GM12873 (cell line): ENCODE results near the gene MDH1B.

Experiments used
- TF ChIP-seq, protein P1 (sequence below): IDR thresholded peaks from 2 replicates; pipeline ENCODE4 v1.5.1; 2012; ENCODE audit warnings: low read depth, mild to moderate bottlenecking, moderate library complexity, low read length, control low read depth; ENCODE audit not compliant: insufficient read depth; ENCODE audit errors: missing control alignments

Gene MDH1B

GRCh38 chr2:206721256-206721920 lies 43.7 kb downstream of the MDH1B start:
- TF ChIP-seq, protein P1, sequence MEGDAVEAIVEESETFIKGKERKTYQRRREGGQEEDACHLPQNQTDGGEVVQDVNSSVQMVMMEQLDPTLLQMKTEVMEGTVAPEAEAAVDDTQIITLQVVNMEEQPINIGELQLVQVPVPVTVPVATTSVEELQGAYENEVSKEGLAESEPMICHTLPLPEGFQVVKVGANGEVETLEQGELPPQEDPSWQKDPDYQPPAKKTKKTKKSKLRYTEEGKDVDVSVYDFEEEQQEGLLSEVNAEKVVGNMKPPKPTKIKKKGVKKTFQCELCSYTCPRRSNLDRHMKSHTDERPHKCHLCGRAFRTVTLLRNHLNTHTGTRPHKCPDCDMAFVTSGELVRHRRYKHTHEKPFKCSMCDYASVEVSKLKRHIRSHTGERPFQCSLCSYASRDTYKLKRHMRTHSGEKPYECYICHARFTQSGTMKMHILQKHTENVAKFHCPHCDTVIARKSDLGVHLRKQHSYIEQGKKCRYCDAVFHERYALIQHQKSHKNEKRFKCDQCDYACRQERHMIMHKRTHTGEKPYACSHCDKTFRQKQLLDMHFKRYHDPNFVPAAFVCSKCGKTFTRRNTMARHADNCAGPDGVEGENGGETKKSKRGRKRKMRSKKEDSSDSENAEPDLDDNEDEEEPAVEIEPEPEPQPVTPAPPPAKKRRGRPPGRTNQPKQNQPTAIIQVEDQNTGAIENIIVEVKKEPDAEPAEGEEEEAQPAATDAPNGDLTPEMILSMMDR: no peak

DNA sequence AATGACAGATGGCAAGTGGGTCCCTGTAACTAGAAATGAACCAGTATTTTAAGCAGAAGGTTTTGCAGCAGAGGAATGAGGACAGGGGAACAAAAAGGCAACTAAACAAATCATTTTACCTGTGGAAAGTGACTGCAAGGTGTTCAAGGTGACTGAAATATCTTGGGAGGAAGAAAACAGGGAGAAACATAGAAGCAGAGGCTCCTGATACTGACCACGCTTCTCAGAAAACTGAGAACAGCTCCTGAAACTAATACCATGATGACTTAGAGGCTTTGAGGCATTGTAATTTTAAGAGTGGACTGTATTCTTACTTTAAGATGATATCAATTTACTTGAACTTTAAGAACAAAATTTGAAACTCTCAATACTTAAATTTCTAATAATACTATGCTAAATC lies 46.8 kb downstream of the MDH1B start, which contains the start of gene DYTN:
Gene DYTN (minus strand): TSS at position 101 of the 400 bp plus-strand sequence. CDS start 117 bp downstream, outside the sequence.
- TF ChIP-seq, protein P1: no peak

DNA sequence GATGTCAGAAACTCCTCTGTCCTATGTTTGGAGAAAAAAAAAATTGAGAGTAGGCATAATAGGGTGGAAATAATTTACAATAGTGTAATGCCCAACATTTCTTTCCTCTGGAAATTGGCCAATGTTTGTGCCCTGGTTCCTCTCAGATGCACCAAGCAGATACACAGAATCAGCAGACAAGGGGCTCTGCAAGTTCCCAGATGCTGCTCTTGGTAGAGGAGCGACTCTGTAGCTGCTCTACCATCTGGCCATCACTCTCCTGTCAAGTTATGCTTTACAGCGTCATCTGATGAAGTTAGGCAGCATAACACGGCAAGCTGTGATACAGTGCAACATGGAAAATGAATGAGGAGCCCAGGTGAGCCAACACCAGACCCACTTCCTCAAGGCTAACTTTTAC lies 48.5 kb downstream of the MDH1B start:
- TF ChIP-seq, protein P1: no peak

DNA sequence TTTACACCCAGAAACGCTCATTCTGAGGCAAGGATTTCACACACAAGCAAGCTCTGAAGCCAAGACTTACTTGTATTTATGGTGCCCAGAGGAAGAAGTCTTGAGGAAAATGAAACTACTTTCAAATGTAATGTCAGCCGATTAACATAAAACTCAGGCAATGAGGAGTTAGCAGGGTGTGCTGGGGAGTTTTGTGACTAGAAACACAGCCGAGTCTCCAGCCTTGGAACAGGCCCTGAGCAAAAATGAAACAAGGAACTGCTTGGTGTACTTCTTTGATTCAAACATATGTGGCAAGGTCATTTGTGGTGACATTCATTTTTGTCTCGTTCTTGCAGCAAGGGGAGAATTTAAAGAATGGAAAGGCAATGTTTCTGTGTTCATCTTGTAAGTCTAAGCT lies 51.4 kb downstream of the MDH1B start:
- TF ChIP-seq, protein P1: no peak

- TF ChIP-seq, protein P1: no peak
Observed at GRCh38 chr2:206708286-206708685, 56.8 kb downstream of the MDH1B start.

DNA sequence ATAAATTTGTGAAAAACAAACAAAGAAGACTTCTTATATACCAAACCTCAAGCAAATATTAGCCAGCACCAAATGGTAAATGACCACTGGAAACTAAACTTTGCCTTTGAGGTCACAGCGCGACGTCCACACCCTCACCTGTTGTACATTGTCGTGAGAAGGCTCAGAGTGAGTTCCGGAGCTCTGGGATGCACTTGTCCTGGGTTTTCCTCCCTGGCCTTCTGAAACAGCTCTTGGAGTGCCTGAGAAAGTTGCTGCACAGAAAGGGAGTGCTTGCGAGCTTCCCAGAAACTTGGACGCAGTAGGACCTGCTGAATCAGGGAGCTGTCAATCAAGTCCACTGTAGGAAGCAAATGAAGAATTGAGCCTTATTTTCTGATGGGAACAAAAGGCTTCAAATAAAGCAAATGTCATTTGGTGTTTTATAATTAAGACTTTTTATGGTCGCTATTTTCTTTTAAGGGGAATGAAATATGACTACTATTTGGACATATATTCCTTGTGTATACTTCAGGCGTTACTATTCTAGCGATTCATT lies 57.9 kb downstream of the MDH1B start:
- TF ChIP-seq, protein P1: no peak

GRCh38 chr2:206701952-206702605 lies 63.0 kb downstream of the MDH1B start:
- TF ChIP-seq, protein P1: no peak
